DOHH2 (cell line): ENCODE measurements around the gene C16orf96.

Source experiments
- EZH2phosphoT487 ChIP-seq: fragments of 200-600 bp; sonication (generic); IDR thresholded peaks from 2 replicates; pipeline ENCODE4 v1.6.1; 2017; ENCODE audit warnings: borderline replicate concordance, mild to moderate bottlenecking, antibody characterized with exemption, low read length, moderate library complexity, mixed read lengths
- TF ChIP-seq, protein P1 (sequence below): fragments of 200-600 bp; sonication (generic); IDR thresholded peaks from one replicate; pipeline ENCODE4 v1.5.1; 2014; ENCODE audit warnings: antibody characterized with exemption, mild to moderate bottlenecking, low read depth, low read length; ENCODE audit not compliant: poor library complexity, severe bottlenecking

DNA sequence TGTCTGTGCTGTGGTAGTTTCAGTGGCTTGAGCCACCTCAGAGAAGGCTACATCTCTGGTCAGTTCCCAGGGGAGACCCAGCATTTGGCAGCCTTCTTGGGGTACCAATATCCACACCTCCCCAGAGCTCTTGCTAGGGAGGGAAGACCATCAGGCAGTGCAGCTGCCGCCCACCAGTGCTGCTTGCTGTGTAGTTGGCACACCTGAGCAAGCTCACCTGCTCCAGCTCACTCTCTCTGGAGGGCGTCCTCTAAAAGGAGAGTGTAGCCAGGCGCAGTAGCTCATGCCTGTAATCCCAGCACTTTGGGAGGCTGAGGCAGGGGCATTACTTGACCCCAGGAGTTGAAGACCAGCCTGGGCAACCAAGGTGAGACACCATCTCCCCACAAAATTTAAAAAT lies 47.3 kb upstream of the C16orf96 start:
- TF ChIP-seq, protein P1, sequence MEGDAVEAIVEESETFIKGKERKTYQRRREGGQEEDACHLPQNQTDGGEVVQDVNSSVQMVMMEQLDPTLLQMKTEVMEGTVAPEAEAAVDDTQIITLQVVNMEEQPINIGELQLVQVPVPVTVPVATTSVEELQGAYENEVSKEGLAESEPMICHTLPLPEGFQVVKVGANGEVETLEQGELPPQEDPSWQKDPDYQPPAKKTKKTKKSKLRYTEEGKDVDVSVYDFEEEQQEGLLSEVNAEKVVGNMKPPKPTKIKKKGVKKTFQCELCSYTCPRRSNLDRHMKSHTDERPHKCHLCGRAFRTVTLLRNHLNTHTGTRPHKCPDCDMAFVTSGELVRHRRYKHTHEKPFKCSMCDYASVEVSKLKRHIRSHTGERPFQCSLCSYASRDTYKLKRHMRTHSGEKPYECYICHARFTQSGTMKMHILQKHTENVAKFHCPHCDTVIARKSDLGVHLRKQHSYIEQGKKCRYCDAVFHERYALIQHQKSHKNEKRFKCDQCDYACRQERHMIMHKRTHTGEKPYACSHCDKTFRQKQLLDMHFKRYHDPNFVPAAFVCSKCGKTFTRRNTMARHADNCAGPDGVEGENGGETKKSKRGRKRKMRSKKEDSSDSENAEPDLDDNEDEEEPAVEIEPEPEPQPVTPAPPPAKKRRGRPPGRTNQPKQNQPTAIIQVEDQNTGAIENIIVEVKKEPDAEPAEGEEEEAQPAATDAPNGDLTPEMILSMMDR, result no peak
- TF ChIP-seq EZH2phosphoT487, result no peak
